Neural progenitor cell (in vitro differentiated cells): Measurements from ENCODE around the gene ZBTB5. TPM values are rescaled to one million over a fixed set of nuclear protein-coding genes. Genes with fewer than 3 reads are reported as not detected.

ENCODE experiments used
- DNase-seq: peaks from one replicate; pipeline ENCODE4 v3.0.0-alpha.2; 2016; ENCODE audit warnings: low spot score
- H2AFZ ChIP-seq: fragments of 200-600 bp; sonication (generic); replicated peaks from 2 replicates; pipeline ENCODE4 v1.6.1; 2016; ENCODE audit warnings: antibody characterized with exemption
- H3F3A ChIP-seq: fragments of 200-600 bp; sonication (generic); 2 replicates; pipeline ENCODE4 v1.6.1; 2016; ENCODE audit warnings: antibody characterized with exemption, low read depth
- H3K27ac ChIP-seq: fragments of 200-600 bp; sonication (generic); 2 replicates; pipeline ENCODE4 v1.5.1; 2016; ENCODE audit warnings: mild to moderate bottlenecking
- H3K27me3 ChIP-seq: fragments of 200-600 bp; sonication (generic); 2 replicates; pipeline ENCODE4 v1.6.1; 2016; ENCODE audit warnings: mild to moderate bottlenecking, moderate library complexity
- H3K36me3 ChIP-seq: fragments of 200-600 bp; sonication (generic); 2 replicates; pipeline ENCODE4 v1.5.1; 2016
- H3K4me1 ChIP-seq: fragments of 200-600 bp; sonication (generic); 2 replicates; pipeline ENCODE4 v1.6.1; 2016; ENCODE audit warnings: mixed run types
- H3K4me2 ChIP-seq: fragments of 200-600 bp; sonication (generic); 2 replicates; pipeline ENCODE4 v1.6.1; 2016
- H3K4me3 ChIP-seq: fragments of 200-600 bp; sonication (generic); 2 replicates; pipeline ENCODE4 v1.5.1; 2016
- H3K79me2 ChIP-seq: fragments of 200-600 bp; sonication (generic); 2 replicates; pipeline ENCODE4 v1.6.1; 2016; ENCODE audit warnings: low read depth
- H3K9ac ChIP-seq: fragments of 200-600 bp; sonication (generic); 2 replicates; pipeline ENCODE4 v1.6.1; 2016
- H3K9me3 ChIP-seq: fragments of 200-600 bp; sonication (generic); 2 replicates; pipeline ENCODE4 v1.5.1; 2016; ENCODE audit warnings: low read depth
- H4K20me1 ChIP-seq: fragments of 200-600 bp; sonication (generic); 2 replicates; pipeline ENCODE4 v1.6.1; 2016; ENCODE audit warnings: low read depth
- H3K27ac Mint-ChIP-seq: 3 replicates; pipeline ENCODE4 v1.8.0; 2021; ENCODE audit warnings: mixed read lengths
- H3K27me3 Mint-ChIP-seq: 2 replicates; pipeline ENCODE4 v1.8.0; 2022; ENCODE audit warnings: low read depth, mild to moderate bottlenecking, inconsistent platforms, moderate library complexity, mixed read lengths; ENCODE audit not compliant: insufficient read depth
- H3K36me3 Mint-ChIP-seq: 3 replicates; pipeline ENCODE4 v1.8.0; 2021; ENCODE audit warnings: mixed read lengths
- H3K4me1 Mint-ChIP-seq: 3 replicates; pipeline ENCODE4 v1.8.0; 2021; ENCODE audit warnings: mixed read lengths
- H3K4me3 Mint-ChIP-seq: 3 replicates; pipeline ENCODE4 v1.8.0; 2021; ENCODE audit warnings: mild to moderate bottlenecking, moderate library complexity, mixed read lengths
- H3K9me3 Mint-ChIP-seq: 3 replicates; pipeline ENCODE4 v1.8.0; 2020; ENCODE audit warnings: mixed read lengths
- CTCF ChIP-seq: fragments of 200-600 bp; sonication (generic); IDR thresholded peaks from 2 replicates; pipeline ENCODE4 v1.5.1; 2017; ENCODE audit warnings: antibody characterized with exemption, mild to moderate bottlenecking
- EZH2 ChIP-seq: fragments of 200-600 bp; sonication (generic); IDR thresholded peaks from 2 replicates; pipeline ENCODE4 v1.6.1; 2017; ENCODE audit warnings: antibody characterized with exemption, mild to moderate bottlenecking, moderate library complexity
- EZH2phosphoT487 ChIP-seq: fragments of 200-600 bp; sonication (generic); IDR thresholded peaks from 2 replicates; pipeline ENCODE4 v1.6.1; 2017; ENCODE audit warnings: antibody characterized with exemption
- total RNA-seq: library from RNA; depleted of rRNA; stranded (reverse); fragments of >200 nt; gene quantifications from 2 replicates; pipeline ENCODE4 v1.2.3, GENCODE V29; 2015; ENCODE audit warnings: low replicate concordance

Gene ZBTB5
- total RNA-seq, 1 donor from 2014 or later: 24.1 TPM

GRCh38 chr9:37443566-37443965, 21.7 kb downstream of the ZBTB5 start:
- Histone ChIP-seq H4K20me1 (peaks cover 67% of the 10 kb centered on the region), H2AFZ (no peak overlapping the region), H3K36me3 (no peaks in the 10 kb centered on the region), H3K27me3 (no peaks in the 10 kb centered on the region), H3K4me1 (peaks cover 12% of the 10 kb centered on the region), H3K4me2 (no peak overlapping the region), H3K79me2 (peaks cover 85% of the 10 kb centered on the region), H3F3A (peaks cover 7% of the 10 kb centered on the region), H3K9me3 (no peaks in the 10 kb centered on the region), H3K4me3 (no peak overlapping the region), H3K27ac (no peak overlapping the region), H3K9ac (no peak overlapping the region)
- Mint-ChIP-seq H3K4me1 (peaks cover 2% of the 10 kb centered on the region), H3K9me3 (no peaks in the 10 kb centered on the region), H3K4me3 (no peak overlapping the region), H3K27me3 (no peaks in the 10 kb centered on the region), H3K36me3 (peaks cover 25% of the 10 kb centered on the region), H3K27ac (no peak overlapping the region)
- TF ChIP-seq EZH2phosphoT487: no peak
- TF ChIP-seq CTCF: no peak
- TF ChIP-seq EZH2: no peak
- DNase-seq: no peak

DNA sequence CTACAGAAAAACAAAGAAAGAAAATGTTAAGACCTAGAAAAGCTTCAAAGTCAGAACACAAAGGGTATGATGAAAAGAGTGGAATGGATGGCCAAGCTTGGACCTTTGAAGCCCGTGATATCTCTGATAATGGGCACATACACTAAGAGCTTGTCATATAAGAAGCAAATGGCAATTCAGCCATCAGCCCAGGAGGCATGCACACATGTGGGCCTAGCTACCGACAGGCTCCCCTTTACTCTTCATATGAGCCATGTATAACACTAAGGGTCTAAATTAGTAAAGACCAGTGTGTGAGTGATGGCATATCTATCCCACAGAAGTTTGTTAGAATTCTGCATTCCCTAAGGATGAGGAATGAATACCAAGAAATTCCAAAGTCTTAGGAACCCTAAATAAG, 22.7 kb downstream of the ZBTB5 start:
- Histone ChIP-seq H3K36me3 (peaks cover 3% of the 10 kb centered on the region), H3K9me3 (no peaks in the 10 kb centered on the region), H4K20me1 (peaks cover 75% of the 10 kb centered on the region), H3K4me3 (no peak overlapping the region), H3K79me2 (peaks cover 85% of the 10 kb centered on the region), H3K27me3 (no peaks in the 10 kb centered on the region), H3K4me2 (no peak overlapping the region), H3K9ac (no peak overlapping the region), H3F3A (peaks cover 14% of the 10 kb centered on the region), H2AFZ (no peak overlapping the region), H3K27ac (no peak overlapping the region), H3K4me1 (peaks cover 6% of the 10 kb centered on the region)
- H3K27ac Mint-ChIP-seq: no peak overlapping the region
- no peak for TF ChIP-seq EZH2
- TF ChIP-seq CTCF: no peak
- TF ChIP-seq EZH2phosphoT487: no peak
- H3K4me1 Mint-ChIP-seq: peaks cover 2% of the 10 kb centered on the region
- no peak overlapping the region for H3K4me3 Mint-ChIP-seq
- DNase-seq: no peak
- H3K9me3 Mint-ChIP-seq: no peaks in the 10 kb centered on the region
- H3K27me3 Mint-ChIP-seq: no peaks in the 10 kb centered on the region
- peaks cover 26% of the 10 kb centered on the region for H3K36me3 Mint-ChIP-seq

DNA sequence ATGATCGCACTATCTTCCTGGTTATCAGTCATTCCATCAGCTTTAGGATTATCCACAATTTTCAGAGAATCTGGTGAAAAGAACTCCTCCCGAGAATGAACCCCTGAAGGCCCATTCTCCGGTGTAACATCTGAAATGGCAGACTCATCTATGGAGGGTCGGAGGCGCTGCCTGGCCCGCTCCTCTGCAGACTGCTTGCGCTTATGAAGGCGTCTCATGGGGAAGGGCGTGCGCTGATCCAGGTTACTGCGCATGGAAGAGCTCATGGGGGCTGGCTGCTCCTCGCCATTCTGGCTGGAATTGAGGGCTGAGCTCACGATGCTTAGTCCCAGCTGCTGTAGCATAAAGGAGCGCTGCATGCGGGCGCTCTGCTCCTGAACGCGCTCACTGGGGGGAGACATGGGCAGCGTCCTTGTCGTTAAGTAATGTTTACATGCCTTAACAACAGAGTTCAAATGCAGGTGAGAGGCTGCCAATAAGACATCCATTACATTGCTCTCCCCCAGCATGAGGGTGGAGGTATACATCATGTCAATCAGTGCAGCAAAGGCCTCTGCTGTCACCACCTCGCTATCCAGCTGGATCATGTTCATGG, 23.4 kb downstream of the ZBTB5 start:
- Histone ChIP-seq H3K27me3 (no peaks in the 10 kb centered on the region), H3K4me2 (no peak overlapping the region), H3K36me3 (peaks cover 3% of the 10 kb centered on the region), H3K4me3 (no peak overlapping the region), H3K9me3 (no peaks in the 10 kb centered on the region), H2AFZ (no peak overlapping the region), H4K20me1 (peaks cover 74% of the 10 kb centered on the region), H3K27ac (no peak overlapping the region), H3K79me2 (peaks cover 85% of the 10 kb centered on the region), H3F3A (peaks cover 14% of the 10 kb centered on the region), H3K9ac (no peak overlapping the region), H3K4me1 (peaks cover 4% of the 10 kb centered on the region)
- no peak overlapping the region for H3K4me3 Mint-ChIP-seq
- no peak for DNase-seq
- TF ChIP-seq EZH2phosphoT487 (no peak), CTCF (no peak), EZH2 (no peak)
- H3K27me3 Mint-ChIP-seq: no peaks in the 10 kb centered on the region
- H3K27ac Mint-ChIP-seq: no peak overlapping the region
- peaks cover 2% of the 10 kb centered on the region for H3K4me1 Mint-ChIP-seq
- peaks cover 27% of the 10 kb centered on the region for H3K36me3 Mint-ChIP-seq
- H3K9me3 Mint-ChIP-seq: no peaks in the 10 kb centered on the region
